ENCODE data around the gene KCTD17. TPM values are rescaled to one million over a fixed set of nuclear protein-coding genes. Genes with fewer than 3 reads are reported as not detected.
"Not testable (repeated sequence)": the region's sequence is repeated elsewhere in the genome, so short reads cannot be mapped to it uniquely, and the experiment has no call there.

Gene KCTD17
- total RNA-seq, 1 experiment from 2014 or later = 29.1 TPM

DNA sequence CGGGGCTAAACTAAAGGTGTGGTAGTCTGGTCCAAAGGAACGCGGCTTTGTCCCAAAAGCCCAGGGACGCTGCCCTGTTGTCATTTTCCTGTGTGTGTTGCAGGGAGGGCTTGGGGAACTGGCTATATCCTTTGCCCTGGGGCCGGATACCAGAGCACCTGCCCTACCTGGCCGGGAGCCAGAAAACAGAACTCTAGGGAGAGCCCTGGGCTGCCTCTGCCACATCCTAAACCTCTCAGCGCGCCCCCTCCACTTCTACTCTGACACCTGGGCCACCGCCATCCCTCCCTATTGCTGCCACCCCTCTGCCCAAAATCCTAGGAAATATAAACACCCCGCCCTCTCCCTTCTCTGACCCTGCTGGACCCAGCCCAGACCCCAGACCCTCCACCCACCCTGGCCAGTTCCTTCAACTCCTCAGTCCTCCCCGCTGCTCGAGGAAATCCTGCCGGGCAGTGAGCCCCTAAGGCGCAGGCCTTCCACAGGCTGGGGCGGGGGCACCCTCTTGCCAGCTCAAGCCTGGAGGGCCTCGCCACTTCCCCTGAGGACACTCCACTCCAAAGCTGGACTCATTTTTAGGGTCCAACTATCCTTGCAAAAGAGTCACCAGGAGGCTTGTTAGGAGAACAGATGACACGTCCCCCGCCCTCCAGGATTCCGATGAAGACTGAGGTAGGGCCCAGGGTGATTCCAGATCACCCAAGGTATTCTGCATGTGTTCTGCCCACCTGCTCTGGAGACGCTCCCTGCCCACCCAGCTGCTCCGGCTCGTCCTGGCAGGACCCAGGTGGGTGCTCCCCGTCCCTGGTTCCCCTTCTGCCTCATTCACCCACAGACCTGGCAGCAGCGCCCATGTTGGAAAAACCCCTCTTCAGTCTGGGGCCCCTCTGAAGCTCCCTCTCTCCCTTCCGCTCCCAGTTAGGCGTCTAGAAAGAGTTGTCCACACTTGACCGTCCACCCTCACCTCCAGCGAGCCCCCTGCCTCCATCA, 12.2 kb downstream of the KCTD17 start:
- DNase-seq = no peak
- H3K4me3 ChIP-seq = no peak overlapping the region
- no peaks in the 10 kb centered on the region for H3K36me3 ChIP-seq
- H3K27me3 ChIP-seq = no peaks in the 10 kb centered on the region
- no peaks in the 10 kb centered on the region for H3K9me3 ChIP-seq

DNA sequence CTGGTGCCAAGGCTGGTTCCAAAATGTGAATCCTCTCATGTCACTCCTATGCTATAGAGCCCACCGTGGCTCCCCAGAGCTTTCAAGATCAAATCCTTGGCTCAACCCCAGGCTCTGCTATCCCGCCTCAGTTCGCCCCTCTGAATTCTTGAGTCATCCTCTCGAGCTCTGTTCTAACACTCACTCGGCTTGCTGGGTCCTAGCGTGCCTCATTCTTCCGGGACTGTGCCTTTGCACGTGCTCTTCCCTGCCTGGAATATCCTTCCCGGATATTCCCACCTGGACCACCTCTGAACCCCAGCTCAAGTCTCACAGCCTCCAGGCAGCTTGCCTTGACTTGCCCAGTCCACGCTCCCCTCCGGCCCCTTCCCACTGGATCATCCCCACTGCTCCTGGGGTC, 13.0 kb downstream of the KCTD17 start:
- H3K4me3 ChIP-seq = no peak overlapping the region
- no peaks in the 10 kb centered on the region for H3K27me3 ChIP-seq
- no peaks in the 10 kb centered on the region for H3K36me3 ChIP-seq
- no peak for DNase-seq
- no peaks in the 10 kb centered on the region for H3K9me3 ChIP-seq

DNA sequence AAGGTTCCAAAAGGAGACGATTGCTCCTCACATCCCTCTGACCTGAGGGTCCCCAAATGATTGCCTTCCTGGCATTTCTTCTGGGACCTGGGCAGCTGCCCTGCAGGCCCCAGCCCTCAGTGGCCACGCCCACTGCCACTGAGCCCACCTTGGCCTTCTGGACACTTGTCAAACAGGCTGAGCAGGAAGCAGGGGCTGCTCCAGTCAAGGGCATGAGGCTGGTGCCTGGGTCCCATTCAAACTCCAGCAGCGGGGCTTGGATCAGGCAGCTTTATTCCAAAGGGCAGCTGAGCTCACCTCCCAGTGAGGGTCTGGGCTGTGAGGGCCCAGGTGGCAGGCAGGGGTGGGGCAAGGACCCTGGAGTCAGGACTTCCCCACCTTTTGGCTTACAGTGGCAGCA, 13.6 kb downstream of the KCTD17 start:
- Histone ChIP-seq H3K36me3 (no peaks in the 10 kb centered on the region), H3K9me3 (no peaks in the 10 kb centered on the region), H3K27me3 (no peaks in the 10 kb centered on the region), H3K4me3 (no peak overlapping the region)
- no peak for DNase-seq

DNA sequence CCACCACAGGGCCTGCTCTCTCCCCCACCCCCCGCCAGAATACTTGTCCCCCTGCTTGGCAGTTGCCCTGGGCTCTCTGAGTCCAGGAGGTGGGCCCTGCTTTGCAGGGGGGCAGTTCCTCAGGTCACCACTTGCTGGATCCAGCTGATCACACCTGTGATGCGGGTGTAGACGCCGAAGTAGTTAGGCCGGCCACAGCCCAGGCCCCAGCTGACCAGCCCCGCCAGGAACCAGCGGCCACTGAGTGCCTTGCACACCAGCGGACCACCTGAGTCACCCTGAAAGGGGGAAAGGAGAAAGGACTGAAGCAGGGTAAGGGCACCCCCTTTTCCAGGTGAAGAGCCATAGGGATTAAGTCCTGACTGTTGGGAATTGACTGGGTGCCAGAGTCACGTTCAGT, 14.4 kb downstream of the KCTD17 start:
- no peak for DNase-seq
- Histone ChIP-seq H3K4me3 (no peak overlapping the region), H3K36me3 (no peaks in the 10 kb centered on the region), H3K27me3 (no peaks in the 10 kb centered on the region), H3K9me3 (no peaks in the 10 kb centered on the region)

DNA sequence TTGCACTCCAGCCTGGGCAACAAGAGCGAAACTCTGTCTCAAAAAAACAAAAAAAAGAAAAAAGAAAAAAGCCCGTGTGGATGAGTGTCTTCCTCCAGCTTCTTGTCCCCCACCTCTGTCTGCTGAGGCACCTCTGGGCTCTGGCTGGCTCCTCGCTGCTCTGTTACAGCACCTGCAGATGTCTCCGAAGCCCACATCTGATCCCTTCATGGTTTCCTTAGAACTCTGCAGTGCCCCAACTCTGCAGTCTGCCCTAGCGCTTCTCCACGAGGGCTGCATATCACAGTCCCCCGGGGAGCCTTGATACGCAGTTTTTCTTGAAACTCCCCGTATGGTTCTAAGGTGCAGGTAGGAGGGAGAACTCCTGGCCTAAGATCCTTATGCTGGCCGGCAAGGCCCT, 15.9 kb downstream of the KCTD17 start:
- Histone ChIP-seq H3K36me3 (no peaks in the 10 kb centered on the region), H3K9me3 (no peaks in the 10 kb centered on the region), H3K4me3 (no peak overlapping the region), H3K27me3 (no peaks in the 10 kb centered on the region)
- no peak for DNase-seq

DNA sequence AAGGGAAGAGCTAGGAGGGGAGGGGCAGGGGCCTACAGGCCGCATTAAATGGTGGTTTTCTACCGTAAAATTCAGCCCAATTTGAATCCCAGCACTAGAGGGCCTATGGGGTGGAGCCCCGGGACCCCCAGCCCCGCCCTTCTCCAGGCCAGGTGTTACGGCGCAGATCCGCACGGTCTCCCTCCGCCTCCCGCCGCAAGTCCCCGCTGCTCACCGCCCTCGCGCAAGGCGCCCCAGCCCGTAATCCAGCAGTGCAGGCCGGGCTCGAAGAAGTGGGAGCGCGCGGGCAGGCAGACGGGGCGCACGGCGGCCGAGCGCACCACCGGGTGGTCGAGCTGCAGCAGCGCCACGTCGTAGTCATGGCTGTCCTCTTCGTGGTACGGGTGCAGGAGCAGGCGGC, 17.3 kb downstream of the KCTD17 start:
- peaks cover 4% of the 10 kb centered on the region for H3K27me3 ChIP-seq
- no peak overlapping the region for H3K4me3 ChIP-seq
- no peaks in the 10 kb centered on the region for H3K36me3 ChIP-seq
- DNase-seq = no peak
- H3K9me3 ChIP-seq = no peaks in the 10 kb centered on the region

DNA sequence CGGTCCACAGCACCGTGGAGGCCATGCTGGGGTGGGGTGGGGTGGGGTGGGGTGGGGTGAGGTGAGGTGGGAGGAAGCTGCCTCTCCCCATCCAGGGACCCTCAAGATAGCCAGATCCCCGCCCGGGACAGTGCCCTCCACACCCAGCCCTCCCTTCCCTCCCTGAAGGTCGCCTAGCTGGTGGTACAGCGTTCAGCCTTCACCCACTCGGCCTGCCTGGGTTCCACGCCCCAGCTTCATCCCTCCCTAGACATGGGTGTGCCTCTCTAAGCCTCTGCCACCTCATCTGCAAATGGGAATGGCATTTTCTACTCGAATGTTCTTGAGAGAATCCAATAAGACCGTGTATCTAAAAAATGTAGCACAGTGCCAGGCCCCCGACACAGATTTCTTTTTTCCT, 17.8 kb downstream of the KCTD17 start:
- Histone ChIP-seq H3K27me3 (peaks cover 8% of the 10 kb centered on the region), H3K4me3 (no peak overlapping the region), H3K36me3 (no peaks in the 10 kb centered on the region), H3K9me3 (no peaks in the 10 kb centered on the region)
- DNase-seq = no peak

DNA sequence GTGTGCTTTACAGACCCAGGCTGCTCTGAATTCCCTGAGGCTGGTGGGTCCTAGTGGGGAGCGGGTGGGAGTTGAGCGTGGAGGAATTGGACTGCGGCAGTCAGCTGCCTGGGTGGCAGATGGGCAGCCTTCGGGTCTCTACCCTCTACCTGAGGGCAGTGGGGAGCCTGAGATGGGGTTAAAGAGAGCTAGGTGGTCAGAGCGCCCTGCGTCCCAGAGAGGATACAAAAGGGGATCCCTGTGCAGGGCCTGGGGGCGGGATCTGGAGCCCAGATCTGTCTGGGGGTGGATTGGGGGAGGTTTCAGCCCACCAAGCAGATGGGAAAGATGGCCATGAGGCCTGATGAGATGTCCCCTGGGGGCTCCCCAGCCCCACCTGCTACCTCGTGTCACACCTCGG, 18.2 kb downstream of the KCTD17 start:
- Histone ChIP-seq H3K36me3 (no peaks in the 10 kb centered on the region), H3K4me3 (no peak overlapping the region), H3K27me3 (peaks cover 12% of the 10 kb centered on the region), H3K9me3 (no peaks in the 10 kb centered on the region)
- DNase-seq = no peak

DNA sequence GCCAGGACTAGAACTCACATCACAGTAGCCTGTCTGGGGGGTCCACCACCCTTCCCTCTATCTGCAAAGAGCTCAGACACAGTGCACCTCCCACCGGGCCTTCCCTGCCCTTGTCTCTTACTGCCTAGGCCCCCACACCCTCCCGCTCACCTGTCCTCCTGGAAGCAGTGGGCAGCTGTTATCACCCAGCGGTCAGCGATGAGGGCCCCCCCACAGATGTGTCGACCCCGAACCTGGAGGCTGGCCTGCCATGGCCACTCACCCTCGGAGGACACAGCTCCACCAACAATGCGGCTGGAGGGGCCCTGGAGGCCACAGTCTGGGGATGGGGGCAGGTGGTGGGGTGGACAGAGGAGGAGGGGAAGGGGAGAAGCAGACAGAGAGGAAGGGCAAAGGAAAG, 18.8 kb downstream of the KCTD17 start:
- no peaks in the 10 kb centered on the region for H3K9me3 ChIP-seq
- DNase-seq = no peak
- H3K27me3 ChIP-seq = peaks cover 19% of the 10 kb centered on the region
- H3K36me3 ChIP-seq = no peaks in the 10 kb centered on the region
- H3K4me3 ChIP-seq = no peak overlapping the region

DNA sequence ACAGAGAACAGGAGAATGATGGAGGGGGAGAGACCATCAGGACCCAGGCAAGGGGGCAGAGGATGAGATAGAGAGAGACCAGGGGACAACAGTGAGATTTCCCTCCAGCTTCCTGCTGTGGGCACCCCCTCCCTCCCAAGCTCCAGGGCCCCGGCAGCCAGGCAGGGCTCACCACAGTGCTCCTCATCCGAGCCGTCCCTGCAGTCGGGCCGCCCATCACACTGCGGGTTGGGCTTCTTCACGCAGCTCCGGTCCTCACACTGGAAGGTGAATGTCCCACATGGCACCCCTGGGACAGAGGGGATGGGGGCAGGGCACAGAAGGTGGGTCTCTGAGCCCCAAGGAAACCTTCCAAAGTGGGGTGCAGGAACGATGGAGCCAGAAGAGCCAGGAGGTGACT, 19.2 kb downstream of the KCTD17 start:
- Histone ChIP-seq H3K27me3 (peaks cover 23% of the 10 kb centered on the region), H3K36me3 (no peaks in the 10 kb centered on the region), H3K9me3 (no peaks in the 10 kb centered on the region), H3K4me3 (no peak overlapping the region)
- no peak for DNase-seq

DNA sequence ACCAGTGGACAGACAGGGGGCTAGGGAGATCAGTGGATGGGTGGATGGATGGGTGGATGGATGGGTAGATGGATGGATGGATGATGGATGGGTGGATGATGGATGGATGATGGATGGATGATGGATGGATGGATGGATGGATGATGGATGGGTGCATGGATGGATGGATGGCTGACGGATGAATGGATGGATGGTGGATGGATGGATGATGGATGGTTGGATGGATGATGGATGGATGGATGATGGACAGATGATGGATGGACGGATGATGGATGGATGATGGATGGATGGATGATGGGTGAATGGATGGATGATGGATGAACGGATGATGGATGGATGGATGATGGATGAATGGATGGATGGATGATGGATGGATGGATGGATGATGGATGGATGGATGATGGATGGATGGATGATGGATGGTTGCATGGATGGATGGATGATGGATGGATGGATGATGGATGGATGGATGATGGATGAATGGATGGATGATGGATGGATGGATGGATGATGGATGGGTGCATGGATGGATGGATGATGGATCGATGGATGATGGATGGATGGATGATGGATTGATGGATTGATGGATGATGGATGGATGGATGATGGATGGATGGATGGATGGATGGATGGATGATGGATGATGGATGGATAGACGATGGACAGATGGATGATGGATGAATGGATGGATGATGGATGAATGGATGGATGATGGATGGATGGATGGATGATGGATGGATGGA, 20.5 kb downstream of the KCTD17 start:
- not testable (repeated sequence) for H3K9me3 ChIP-seq, DNase-seq, H3K36me3 ChIP-seq, H3K4me3 ChIP-seq
- peaks cover 35% of the 10 kb centered on the region for H3K27me3 ChIP-seq

DNA sequence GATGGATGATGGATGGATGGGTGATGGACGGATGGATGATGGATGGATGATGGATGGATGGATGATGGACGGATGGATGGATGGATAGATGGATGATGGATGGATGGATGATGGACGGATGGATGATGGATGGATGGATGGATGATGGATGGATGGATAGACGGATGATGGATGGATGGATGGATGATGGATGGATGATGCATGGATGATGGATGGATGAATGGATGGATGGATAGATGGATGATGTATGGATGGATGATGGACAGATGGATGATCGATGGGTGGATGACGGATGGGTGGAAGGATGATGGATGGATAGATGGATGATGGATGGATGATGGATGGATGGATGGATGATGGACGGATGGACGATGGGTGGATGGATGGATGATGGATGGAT, 21.1 kb downstream of the KCTD17 start:
- Histone ChIP-seq H3K36me3 (no peaks in the 10 kb centered on the region), H3K27me3 (peaks cover 42% of the 10 kb centered on the region), H3K4me3 (no peak overlapping the region), H3K9me3 (no peaks in the 10 kb centered on the region)
- DNase-seq = no peak

DNA sequence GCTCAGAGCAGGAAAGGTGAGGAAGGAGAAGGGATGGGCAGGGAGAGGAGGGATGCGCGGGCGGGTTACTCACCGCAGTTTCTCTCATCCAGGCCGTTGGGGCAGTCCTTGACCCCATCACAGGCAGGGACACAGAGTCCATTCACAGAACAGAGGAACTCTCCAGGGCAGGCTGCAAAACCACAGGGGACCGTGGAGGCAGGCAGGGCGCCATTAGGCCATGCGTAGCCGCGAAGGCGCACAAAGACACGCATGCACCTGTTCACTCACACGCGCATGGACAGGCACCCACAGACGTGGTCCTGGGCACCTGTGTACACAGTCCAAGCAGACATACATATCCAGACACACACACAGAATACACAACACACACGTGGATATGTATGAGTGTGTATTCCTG, 23.0 kb downstream of the KCTD17 start:
- Histone ChIP-seq H3K36me3 (no peaks in the 10 kb centered on the region), H3K4me3 (no peak overlapping the region), H3K27me3 (peaks cover 45% of the 10 kb centered on the region), H3K9me3 (no peaks in the 10 kb centered on the region)
- no peak for DNase-seq

DNA sequence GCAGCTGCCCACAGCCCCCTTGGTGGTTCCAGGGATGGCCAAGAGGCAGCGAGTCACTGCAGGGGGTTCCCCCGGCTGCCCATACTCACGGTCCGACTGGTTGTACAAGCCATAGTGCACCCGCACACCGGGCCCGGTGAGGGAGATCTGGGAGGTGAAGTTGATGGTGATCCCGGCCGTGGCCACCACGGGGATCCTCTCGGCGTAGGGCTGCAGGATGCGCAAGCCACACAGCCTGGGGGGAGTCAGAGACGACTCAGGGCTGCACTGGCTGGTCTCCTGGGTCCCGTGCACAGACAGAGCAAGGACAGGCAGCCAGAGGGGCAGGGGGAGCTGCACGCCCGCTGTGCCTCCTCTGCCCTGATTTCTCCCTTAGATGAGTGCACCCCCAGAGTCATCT, 23.5 kb downstream of the KCTD17 start:
- H3K9me3 ChIP-seq = no peaks in the 10 kb centered on the region
- no peak for DNase-seq
- H3K4me3 ChIP-seq = no peak overlapping the region
- peaks cover 45% of the 10 kb centered on the region for H3K27me3 ChIP-seq
- H3K36me3 ChIP-seq = no peaks in the 10 kb centered on the region

DNA sequence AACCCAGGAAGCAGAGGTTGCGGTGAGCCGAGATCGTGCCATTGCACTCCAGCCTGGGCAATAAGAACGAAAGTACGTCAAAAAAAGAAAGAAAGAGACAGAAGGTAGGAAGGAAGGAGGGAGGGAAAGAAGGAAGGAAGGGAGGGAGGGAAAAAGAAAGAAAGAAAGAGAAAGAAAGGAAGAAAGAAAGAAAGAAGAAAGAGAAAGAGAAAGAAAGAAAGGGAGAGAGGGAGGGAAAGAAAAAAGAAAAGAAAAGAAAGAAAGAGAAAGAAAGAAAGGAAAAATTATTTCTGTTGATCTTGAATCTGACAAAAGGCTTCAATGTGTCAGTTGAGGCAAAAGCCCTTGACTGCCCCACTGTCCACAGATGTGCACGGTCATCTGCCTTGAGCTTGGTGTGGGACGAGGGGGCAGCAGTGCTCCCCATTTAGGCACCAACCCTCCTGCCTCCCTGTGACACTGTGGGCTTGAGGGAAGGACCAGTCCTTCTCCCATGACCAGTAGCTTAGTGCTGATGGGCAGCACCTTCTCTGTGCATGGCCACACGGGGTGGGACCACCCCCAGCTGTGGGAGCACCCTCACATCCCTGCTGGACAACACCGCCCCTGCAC, 24.4 kb downstream of the KCTD17 start:
- no peak for DNase-seq
- H3K27me3 ChIP-seq = peaks cover 45% of the 10 kb centered on the region

DNA sequence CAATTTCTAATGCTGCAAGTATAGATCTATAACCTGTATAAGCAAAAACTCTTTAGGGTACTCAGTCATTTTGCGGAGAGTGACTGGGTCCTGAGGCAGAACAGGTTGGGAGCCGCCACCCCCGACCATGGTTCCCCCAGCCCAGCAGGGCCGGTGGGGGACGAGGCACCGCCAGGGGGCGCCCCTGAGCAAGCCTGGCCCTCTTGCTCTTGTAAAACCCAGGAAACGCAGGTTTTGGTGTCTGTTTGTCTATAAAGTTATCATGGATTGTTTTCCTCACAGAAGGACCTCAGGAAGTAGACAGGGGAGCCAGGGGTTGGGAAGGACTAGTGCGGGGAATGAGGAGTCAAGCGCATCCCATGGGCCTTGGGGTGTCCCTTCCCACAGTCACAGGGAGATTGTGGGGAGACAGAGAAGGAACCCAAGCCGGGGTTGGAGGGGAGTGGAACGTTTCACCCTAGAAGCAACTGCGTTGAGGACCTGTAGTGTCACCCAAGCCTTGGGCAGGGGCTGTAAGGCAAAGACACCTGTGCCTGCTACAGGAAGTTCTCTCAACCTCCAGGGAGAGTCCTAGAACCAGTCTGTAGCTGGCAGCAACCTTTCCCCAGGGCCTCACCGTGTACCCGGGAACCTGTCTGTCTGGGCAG, 26.4 kb downstream of the KCTD17 start:
- DNase-seq = peak; percentile 47
- Histone ChIP-seq H3K4me3 (no peak overlapping the region), H3K9me3 (no peaks in the 10 kb centered on the region), H3K36me3 (no peaks in the 10 kb centered on the region), H3K27me3 (peaks cover 45% of the 10 kb centered on the region)

More for the DNA sequence above, 24.4 kb downstream of the KCTD17 start:
- no peaks in the 10 kb centered on the region for H3K36me3 ChIP-seq
- no peaks in the 10 kb centered on the region for H3K9me3 ChIP-seq
- no peak overlapping the region for H3K4me3 ChIP-seq

DNA sequence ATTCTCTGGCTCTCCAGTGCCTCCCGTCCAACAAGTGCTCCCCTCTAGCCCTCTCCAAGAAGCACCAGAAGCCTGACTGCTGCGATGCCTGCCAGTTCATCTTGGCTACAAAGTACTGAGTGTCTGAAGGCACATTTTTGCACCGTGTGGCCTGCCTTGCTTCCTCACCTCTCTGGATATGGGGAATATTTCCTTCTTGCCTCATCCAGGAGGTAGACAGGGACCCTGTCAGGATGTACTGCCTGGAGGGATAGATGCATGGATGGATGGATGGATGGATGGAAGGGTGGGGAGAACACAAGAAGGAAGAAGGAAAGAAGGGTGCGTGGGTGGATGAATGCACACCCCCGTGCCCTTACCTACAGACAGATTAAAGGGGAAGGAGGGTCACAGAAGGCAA, 27.6 kb downstream of the KCTD17 start:
- Histone ChIP-seq H3K27me3 (peaks cover 38% of the 10 kb centered on the region), H3K4me3 (no peak overlapping the region), H3K9me3 (no peaks in the 10 kb centered on the region), H3K36me3 (no peaks in the 10 kb centered on the region)
- DNase-seq = no peak

Data from MG63 (cell line).